Neural cell (in vitro differentiated cells): ENCODE results near the gene SMG9.

Source experiments
- CTCF ChIP-seq: fragments of 450-650 bp; IDR thresholded peaks from 2 replicates; pipeline ENCODE4 v1.5.1; 2014; ENCODE audit warnings: antibody characterized with exemption, mild to moderate bottlenecking, moderate library complexity; ENCODE audit not compliant: poor library complexity, severe bottlenecking
- EP300 ChIP-seq: fragments of 450-650 bp; conservative IDR thresholded peaks from 2 replicates; pipeline ENCODE4 v1.6.1; 2014; ENCODE audit warnings: antibody characterized with exemption, mild to moderate bottlenecking, moderate library complexity; ENCODE audit not compliant: poor library complexity, severe bottlenecking
- EZH2 ChIP-seq: fragments of 200-600, 300-800 bp; shearing (Covaris generic), sonication (generic); IDR thresholded peaks from 2 replicates; pipeline ENCODE4 v1.6.1; 2014; ENCODE audit warnings: antibody characterized with exemption, low read length, borderline replicate concordance, mild to moderate bottlenecking; ENCODE audit not compliant: insufficient read depth, poor library complexity, severe bottlenecking
- RAD21 ChIP-seq: fragments of 450-650 bp; conservative IDR thresholded peaks from 2 replicates; pipeline ENCODE4 v1.6.1; 2014; ENCODE audit warnings: antibody characterized with exemption, mild to moderate bottlenecking, moderate library complexity
- REST ChIP-seq: IDR thresholded peaks from 2 replicates; pipeline ENCODE4 v1.6.1; 2012; ENCODE audit warnings: borderline replicate concordance
- TAF1 ChIP-seq: IDR thresholded peaks from 2 replicates; pipeline ENCODE4 v1.6.1; 2012; ENCODE audit warnings: low read depth

- TF ChIP-seq CTCF = no peak
- TF ChIP-seq RAD21 = no peak
- no peak for TF ChIP-seq EZH2
- no peak for TF ChIP-seq REST
- TF ChIP-seq TAF1 = no peak
- TF ChIP-seq EP300 = no peak
Measured at GRCh38 chr19:43683905-43684304, 70.9 kb downstream of the SMG9 start.
